ENCODE results near the gene ARHGEF4. TPM values are rescaled to one million over a fixed set of nuclear protein-coding genes. Genes with fewer than 3 reads are reported as not detected.

ARHGEF4 gene
- total RNA-seq, 1 experiment from 2014 or later: 26.6 TPM

DNA sequence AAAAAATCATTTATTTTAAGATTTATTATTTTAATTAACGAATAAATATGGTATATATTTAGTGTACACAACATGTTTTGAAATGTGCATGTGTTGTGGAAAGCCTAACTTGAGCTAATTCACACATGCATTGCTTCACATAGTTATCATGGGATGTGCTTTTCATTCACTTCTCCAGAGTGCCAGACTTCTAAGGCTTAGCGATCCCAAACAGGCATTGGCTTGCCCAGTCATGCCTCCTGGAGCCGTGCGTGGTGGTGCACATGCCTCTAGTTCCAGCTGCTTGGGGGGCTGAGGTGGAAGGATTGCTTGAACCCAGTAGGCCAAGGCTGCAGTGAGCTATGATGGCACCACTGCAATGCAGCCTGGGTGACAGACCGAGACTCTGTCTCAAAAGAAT, 40.5 kb downstream of the ARHGEF4 start:
- Histone ChIP-seq H2AFZ (ENCODE audit: low read depth, low read length, poor library complexity, severe bottlenecking) (no peak overlapping the region), H3K9ac (ENCODE audit: low read length) (no peak overlapping the region), H3K9me3 (ENCODE audit: control insufficient read depth in 1 of 2, insufficient read depth in 1 of 2, low read depth in 1 of 2, low read length in 2 of 2) (no peaks in the 10 kb centered on the region), H3K27ac (ENCODE audit: low read depth, low read length) (no peak overlapping the region), H3K4me3 (replicated peaks in 1 of 2; ENCODE audit: low read depth in 1 of 2, low read length in 2 of 2) (no peak overlapping the region), H3K4me2 (ENCODE audit: low read length) (no peak overlapping the region), H4K20me1 (ENCODE audit: insufficient read depth) (no peaks in the 10 kb centered on the region), H3K9me2 (ENCODE audit: insufficient read depth) (no peaks in the 10 kb centered on the region), H3K27me3 (ENCODE audit: insufficient read depth, low read length) (no peaks in the 10 kb centered on the region), H3K36me3 (ENCODE audit: control insufficient read depth in 1 of 2, insufficient read depth in 2 of 2, low read length in 2 of 2) (no peaks in the 10 kb centered on the region), H3K79me2 (ENCODE audit: insufficient read depth, low read length) (no peaks in the 10 kb centered on the region), H3K4me1 (ENCODE audit: control insufficient read depth in 1 of 2, insufficient read depth in 2 of 2, low read length in 2 of 2) (peaks cover 0 to 12% of the 10 kb centered on the region in 2 experiments; a peak in 1 of 4 replicates)
- BruUV-seq (replicated peaks): no TSS peak
- ChIA-PET RAD21 (ENCODE audit: low non-redundant PET in 1 of 2, low total read pairs in 2 of 2, uncharacterized antibody in 2 of 2, unreplicated experiment in 2 of 2) (no interaction called here), POLR2A (no interaction called here), CTCF (no interaction called here)
- ATAC-seq (no peak), DNase-seq (ENCODE audit: low read depth, low spot score) (no peak)
- intact Hi-C loops (cut with micrococcal nuclease): no loop called here
- TF ChIP-seq SIN3A (IDR thresholded peaks at IDR 0.05; ENCODE audit: low read depth) (no peak), ZNF274 (IDR thresholded peaks at IDR 0.05; ENCODE audit: low read depth, low read length) (no peak), YY1 (IDR thresholded peaks at IDR 0.05; ENCODE audit: extremely low read depth, insufficient replicate concordance, low read depth, low read length) (no peak), CBX3 (IDR thresholded peaks at IDR 0.05; ENCODE audit: low read depth) (no peak), SP1 (IDR thresholded peaks at IDR 0.05; ENCODE audit: low read depth) (no peak), POLR2AphosphoS5 (IDR thresholded peaks at IDR 0.05; ENCODE audit: low read depth, low read length) (no peak), TCF7L2 (IDR thresholded peaks at IDR 0.05; ENCODE audit: borderline replicate concordance, extremely low read depth, insufficient read depth, insufficient read length) (no peak), EGR1 (IDR thresholded peaks at IDR 0.05; ENCODE audit: low read depth) (no peak), EZH2phosphoT487 (IDR thresholded peaks at IDR 0.05; ENCODE audit: borderline replicate concordance) (no peak), SRF (IDR thresholded peaks at IDR 0.05; ENCODE audit: low read depth) (no peak), RAD21 (IDR thresholded peaks at IDR 0.05; ENCODE audit: low read depth) (no peak), CEBPB (IDR thresholded peaks at IDR 0.05; ENCODE audit: low read depth) (no peak)
- TF ChIP-seq, protein P1, sequence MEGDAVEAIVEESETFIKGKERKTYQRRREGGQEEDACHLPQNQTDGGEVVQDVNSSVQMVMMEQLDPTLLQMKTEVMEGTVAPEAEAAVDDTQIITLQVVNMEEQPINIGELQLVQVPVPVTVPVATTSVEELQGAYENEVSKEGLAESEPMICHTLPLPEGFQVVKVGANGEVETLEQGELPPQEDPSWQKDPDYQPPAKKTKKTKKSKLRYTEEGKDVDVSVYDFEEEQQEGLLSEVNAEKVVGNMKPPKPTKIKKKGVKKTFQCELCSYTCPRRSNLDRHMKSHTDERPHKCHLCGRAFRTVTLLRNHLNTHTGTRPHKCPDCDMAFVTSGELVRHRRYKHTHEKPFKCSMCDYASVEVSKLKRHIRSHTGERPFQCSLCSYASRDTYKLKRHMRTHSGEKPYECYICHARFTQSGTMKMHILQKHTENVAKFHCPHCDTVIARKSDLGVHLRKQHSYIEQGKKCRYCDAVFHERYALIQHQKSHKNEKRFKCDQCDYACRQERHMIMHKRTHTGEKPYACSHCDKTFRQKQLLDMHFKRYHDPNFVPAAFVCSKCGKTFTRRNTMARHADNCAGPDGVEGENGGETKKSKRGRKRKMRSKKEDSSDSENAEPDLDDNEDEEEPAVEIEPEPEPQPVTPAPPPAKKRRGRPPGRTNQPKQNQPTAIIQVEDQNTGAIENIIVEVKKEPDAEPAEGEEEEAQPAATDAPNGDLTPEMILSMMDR (IDR thresholded peaks at IDR 0.05 in 2 of 3, conservative IDR thresholded peaks at IDR 0.05 in 1 of 3; ENCODE audit: borderline replicate concordance in 1 of 3, insufficient read depth in 1 of 3, low read depth in 2 of 3, low read length in 2 of 3): no peak
- TF ChIP-seq, protein P2, sequence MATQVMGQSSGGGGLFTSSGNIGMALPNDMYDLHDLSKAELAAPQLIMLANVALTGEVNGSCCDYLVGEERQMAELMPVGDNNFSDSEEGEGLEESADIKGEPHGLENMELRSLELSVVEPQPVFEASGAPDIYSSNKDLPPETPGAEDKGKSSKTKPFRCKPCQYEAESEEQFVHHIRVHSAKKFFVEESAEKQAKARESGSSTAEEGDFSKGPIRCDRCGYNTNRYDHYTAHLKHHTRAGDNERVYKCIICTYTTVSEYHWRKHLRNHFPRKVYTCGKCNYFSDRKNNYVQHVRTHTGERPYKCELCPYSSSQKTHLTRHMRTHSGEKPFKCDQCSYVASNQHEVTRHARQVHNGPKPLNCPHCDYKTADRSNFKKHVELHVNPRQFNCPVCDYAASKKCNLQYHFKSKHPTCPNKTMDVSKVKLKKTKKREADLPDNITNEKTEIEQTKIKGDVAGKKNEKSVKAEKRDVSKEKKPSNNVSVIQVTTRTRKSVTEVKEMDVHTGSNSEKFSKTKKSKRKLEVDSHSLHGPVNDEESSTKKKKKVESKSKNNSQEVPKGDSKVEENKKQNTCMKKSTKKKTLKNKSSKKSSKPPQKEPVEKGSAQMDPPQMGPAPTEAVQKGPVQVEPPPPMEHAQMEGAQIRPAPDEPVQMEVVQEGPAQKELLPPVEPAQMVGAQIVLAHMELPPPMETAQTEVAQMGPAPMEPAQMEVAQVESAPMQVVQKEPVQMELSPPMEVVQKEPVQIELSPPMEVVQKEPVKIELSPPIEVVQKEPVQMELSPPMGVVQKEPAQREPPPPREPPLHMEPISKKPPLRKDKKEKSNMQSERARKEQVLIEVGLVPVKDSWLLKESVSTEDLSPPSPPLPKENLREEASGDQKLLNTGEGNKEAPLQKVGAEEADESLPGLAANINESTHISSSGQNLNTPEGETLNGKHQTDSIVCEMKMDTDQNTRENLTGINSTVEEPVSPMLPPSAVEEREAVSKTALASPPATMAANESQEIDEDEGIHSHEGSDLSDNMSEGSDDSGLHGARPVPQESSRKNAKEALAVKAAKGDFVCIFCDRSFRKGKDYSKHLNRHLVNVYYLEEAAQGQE (IDR thresholded peaks at IDR 0.05; ENCODE audit: low read depth): no peak

Measured in HCT116 (cell line).